GM23248 (cell line): ENCODE results near the gene HCN1.
"Not testable (repeated sequence)": the region's sequence is repeated elsewhere in the genome, so short reads cannot be mapped to it uniquely, and the experiment has no call there.

Source experiments
- EZH2 ChIP-seq: fragments of 200-600 bp; sonication (generic); IDR thresholded peaks from 2 replicates; pipeline ENCODE4 v1.6.1; 2018; ENCODE audit warnings: antibody characterized with exemption, mild to moderate bottlenecking; ENCODE audit not compliant: insufficient read depth, poor library complexity, severe bottlenecking
- EZH2phosphoT487 ChIP-seq: fragments of 200-600 bp; sonication (generic); IDR thresholded peaks from 2 replicates; pipeline ENCODE4 v1.6.1; 2018; ENCODE audit warnings: antibody characterized with exemption, moderate library complexity, mild to moderate bottlenecking, low read depth; ENCODE audit not compliant: insufficient read depth

DNA sequence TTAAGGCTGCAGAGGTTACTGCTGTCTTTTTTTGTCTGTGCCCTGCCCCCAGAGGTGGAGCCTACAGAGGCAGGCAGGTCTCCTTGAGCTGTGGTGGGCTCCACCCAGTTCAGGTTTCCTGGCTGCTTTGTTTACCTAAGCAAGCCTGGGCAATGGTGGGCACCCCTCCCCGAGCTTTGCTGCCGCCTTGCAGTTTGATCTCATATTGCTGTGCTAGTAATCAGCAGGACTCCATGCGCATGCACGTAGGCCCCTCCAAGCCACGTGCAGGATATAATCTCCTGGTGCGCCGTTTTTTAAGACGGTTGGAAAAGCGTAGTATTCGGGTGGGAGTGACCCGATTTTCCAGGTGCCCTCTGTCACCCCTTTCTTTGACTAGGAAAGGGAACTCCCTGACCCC, 197.2 kb downstream of the HCN1 start:
- not testable (repeated sequence) for TF ChIP-seq EZH2phosphoT487, EZH2
